HCT116 (cell line): ENCODE measurements around the gene CA10. TPM values are rescaled to one million over a fixed set of nuclear protein-coding genes. Genes with fewer than 3 reads are reported as not detected.

Experiments
- ATAC-seq: fragments of 200-7000 bp; cut with Tn5 transposase; 2 replicates; pipeline ENCODE4 v1.9.1; 2020; ENCODE audit warnings: mild to moderate bottlenecking, moderate library complexity
- BruUV-seq: library from RNA; stranded (reverse); fragments of 400-500 nt; replicated peaks from 2 replicates; lab custom pipeline; 2021; lab: Mats Ljungman, UMichigan
- CTCF ChIA-PET: fragments of 300-600 bp; sonication (Branson Sonifier 250); formaldehyde crosslinking; loops from one replicate; lab custom pipeline; 2021; ENCODE audit warnings: antibody characterized with exemption; lab: Charles Lee
- POLR2A ChIA-PET: fragments of 300-600, 350-600 bp; sonication (Branson Sonifier 250); formaldehyde crosslinking; loops from one replicate; lab custom pipeline; 2021; ENCODE audit warnings: antibody characterized with exemption; lab: Charles Lee
- RAD21 ChIA-PET, 2 experiments: fragments of 300-600 bp; sonication (Branson Sonifier 250); formaldehyde crosslinking; loops; one replicate each; lab custom pipeline; 2023; ENCODE audit warnings: low total read pairs in 2 of 2; ENCODE audit not compliant: uncharacterized antibody in 2 of 2, unreplicated experiment in 2 of 2, low non-redundant PET in 1 of 2; lab: Charles Lee
- DNase-seq: peaks from one replicate; pipeline ENCODE4 v3.0.0-alpha.2; 2010; ENCODE audit warnings: low read depth, low spot score
- H2AFZ ChIP-seq: fragments of 200-600 bp; shearing (Covaris generic), sonication (generic); 2 replicates; pipeline ENCODE4 v1.6.1; 2017; ENCODE audit warnings: low read depth, mixed run types, mixed read lengths, antibody characterized with exemption, low read length; ENCODE audit not compliant: poor library complexity, severe bottlenecking
- H3K27ac ChIP-seq: 2 replicates; pipeline ENCODE4 v1.5.1; 2012; ENCODE audit warnings: low read depth, low read length
- H3K27me3 ChIP-seq: fragments of 200-600 bp; sonication (generic); 2 replicates; pipeline ENCODE4 v1.6.1; 2016; ENCODE audit warnings: mixed run types, low read length, mixed read lengths; ENCODE audit not compliant: insufficient read depth
- H3K36me3 ChIP-seq, 2 experiments: fragments of 200-500 bp in 1 of 2; fragments of 200-600 bp in 1 of 2; sonication (Bioruptor generic) in 1 of 2; sonication (generic) in 1 of 2; 2 replicates each; pipeline versions ENCODE4 v1.5.1 to v1.6.1; 2014 to 2016; ENCODE audit warnings: low read length in 2 of 2, inconsistent platforms in 1 of 2, mixed read lengths in 1 of 2, mixed run types in 1 of 2; ENCODE audit not compliant: insufficient read depth in 2 of 2, control insufficient read depth in 1 of 2
- H3K4me1 ChIP-seq, 2 experiments: fragments of 200-600 bp in 1 of 2; sonication (generic) in 1 of 2; 2 replicates each; pipeline versions ENCODE4 v1.5.1 to v1.6.1; 2012 to 2017; ENCODE audit warnings: low read length in 2 of 2, inconsistent platforms in 1 of 2, mild to moderate bottlenecking in 1 of 2, mixed read lengths in 1 of 2, mixed run types in 1 of 2, moderate library complexity in 1 of 2; ENCODE audit not compliant: insufficient read depth in 2 of 2, control insufficient read depth in 1 of 2
- H3K4me2 ChIP-seq: fragments of 200-600 bp; sonication (generic); 2 replicates; pipeline ENCODE4 v1.6.1; 2017; ENCODE audit warnings: mixed run types, low read length, mixed read lengths
- H3K4me3 ChIP-seq, 2 experiments: fragments of 200-600 bp in 1 of 2; sonication (generic) in 1 of 2; replicated peaks in 1 of 2; 2 replicates each; pipeline ENCODE4 v1.5.1; 2011 to 2016; ENCODE audit warnings: low read length in 2 of 2, control low read depth in 1 of 2, low read depth in 1 of 2, mild to moderate bottlenecking in 1 of 2, mixed read lengths in 1 of 2, mixed run types in 1 of 2
- H3K79me2 ChIP-seq: fragments of 200-600 bp; sonication (generic); 2 replicates; pipeline ENCODE4 v1.6.1; 2017; ENCODE audit warnings: mild to moderate bottlenecking, mixed run types, low read length, moderate library complexity, mixed read lengths; ENCODE audit not compliant: insufficient read depth
- H3K9ac ChIP-seq: fragments of 200-600 bp; sonication (generic); 2 replicates; pipeline ENCODE4 v1.6.1; 2016; ENCODE audit warnings: low read length, mixed read lengths
- H3K9me2 ChIP-seq: fragments of 200-600 bp; sonication (generic), shearing (Covaris generic); 2 replicates; pipeline ENCODE4 v1.6.1; 2017; ENCODE audit warnings: mixed run types, mild to moderate bottlenecking, moderate library complexity; ENCODE audit not compliant: insufficient read depth
- H3K9me3 ChIP-seq, 2 experiments: fragments of 200-500 bp in 1 of 2; fragments of 200-600 bp in 1 of 2; sonication (Bioruptor generic) in 1 of 2; sonication (generic) in 1 of 2; 2 replicates each; pipeline ENCODE4 v1.6.1; 2014 to 2017; ENCODE audit warnings: low read length in 2 of 2, mixed read lengths in 2 of 2, inconsistent platforms in 1 of 2, low read depth in 1 of 2, mild to moderate bottlenecking in 1 of 2, mixed run types in 1 of 2, moderate library complexity in 1 of 2; ENCODE audit not compliant: control insufficient read depth in 1 of 2, insufficient read depth in 1 of 2
- H4K20me1 ChIP-seq: fragments of 200-600 bp; sonication (generic), shearing (Covaris generic); 2 replicates; pipeline ENCODE4 v1.6.1; 2017; ENCODE audit warnings: mixed run types, mild to moderate bottlenecking, moderate library complexity; ENCODE audit not compliant: insufficient read depth
- CEBPB ChIP-seq: IDR thresholded peaks from 2 replicates; pipeline ENCODE4 v1.6.1; 2012; ENCODE audit warnings: low read depth
- CTCF ChIP-seq, 3 experiments: fragments of 200-600 bp in 1 of 3; sonication (generic) in 1 of 3; IDR thresholded peaks in 2 of 3; conservative IDR thresholded peaks in 1 of 3; 2 replicates each; pipeline ENCODE4 v1.5.1; 2012 to 2017; ENCODE audit warnings: low read depth in 2 of 3, low read length in 2 of 3, antibody characterized with exemption in 1 of 3, borderline replicate concordance in 1 of 3, control low read depth in 1 of 3, mild to moderate bottlenecking in 1 of 3, mixed read lengths in 1 of 3, mixed run types in 1 of 3, moderate library complexity in 1 of 3; ENCODE audit not compliant: insufficient read depth in 1 of 3
- EGR1 ChIP-seq: IDR thresholded peaks from 2 replicates; pipeline ENCODE4 v1.6.1; 2012; ENCODE audit warnings: low read depth
- ELF1 ChIP-seq: IDR thresholded peaks from 2 replicates; pipeline ENCODE4 v1.6.1; 2012; ENCODE audit warnings: low read depth, borderline replicate concordance
- EZH2phosphoT487 ChIP-seq: fragments of 200-600 bp; IDR thresholded peaks from 2 replicates; pipeline ENCODE4 v1.6.1; 2018; ENCODE audit warnings: antibody characterized with exemption, borderline replicate concordance
- FOSL1 ChIP-seq: IDR thresholded peaks from 2 replicates; pipeline ENCODE4 v1.6.1; 2012; ENCODE audit warnings: low read depth
- JUND ChIP-seq: IDR thresholded peaks from 2 replicates; pipeline ENCODE4 v1.6.1; 2012
- MAX ChIP-seq: IDR thresholded peaks from 2 replicates; pipeline ENCODE4 v1.6.1; 2012
- POLR2A ChIP-seq: IDR thresholded peaks from 2 replicates; pipeline ENCODE4 v1.7.0; 2011; ENCODE audit warnings: borderline replicate concordance; ENCODE audit not compliant: insufficient read depth, insufficient read length; ENCODE audit errors: extremely low read depth
- RAD21 ChIP-seq: IDR thresholded peaks from 2 replicates; pipeline ENCODE4 v1.6.1; 2012; ENCODE audit warnings: low read depth, mild to moderate bottlenecking
- SP1 ChIP-seq: IDR thresholded peaks from 2 replicates; pipeline ENCODE4 v1.6.1; 2012; ENCODE audit warnings: low read depth
- SRF ChIP-seq: IDR thresholded peaks from 2 replicates; pipeline ENCODE4 v1.6.1; 2012; ENCODE audit warnings: low read depth
- TCF7L2 ChIP-seq: IDR thresholded peaks from 2 replicates; pipeline ENCODE4 v1.7.0; 2011; ENCODE audit warnings: borderline replicate concordance, inconsistent platforms; ENCODE audit not compliant: insufficient read depth, insufficient read length; ENCODE audit errors: extremely low read depth
- YY1 ChIP-seq: IDR thresholded peaks from 2 replicates; pipeline ENCODE4 v1.6.1; 2011; ENCODE audit warnings: low read length, low read depth, moderate library complexity, mild to moderate bottlenecking; ENCODE audit not compliant: insufficient replicate concordance; ENCODE audit errors: extremely low read depth
- ZBTB33 ChIP-seq: IDR thresholded peaks from 2 replicates; pipeline ENCODE4 v1.6.1; 2011; ENCODE audit warnings: mild to moderate bottlenecking, low read length, moderate library complexity; ENCODE audit not compliant: insufficient replicate concordance; ENCODE audit errors: extremely low read depth
- ZFX ChIP-seq: fragments of 450-650 bp; IDR thresholded peaks from 2 replicates; pipeline ENCODE4 v1.6.1; 2017
- ZNF274 ChIP-seq: fragments of 200-500 bp; sonication (Bioruptor generic); IDR thresholded peaks from 2 replicates; pipeline ENCODE4 v1.6.1; 2014; ENCODE audit warnings: mild to moderate bottlenecking, low read depth, low read length, inconsistent platforms
- intact Hi-C: fragments of 100-400 bp; cut with micrococcal nuclease; formaldehyde crosslinking; loops from 2 replicates; pipeline ENCODE4 v1.10.0; 2022
- total RNA-seq: library from RNA; stranded (reverse); gene quantifications from one replicate; pipeline ENCODE4 v1.2.1, GENCODE V29; 2021; ENCODE audit not compliant: unreplicated experiment

CA10 gene
- total RNA-seq, 1 experiment from 2014 or later, result not detected

- no peaks in the 10 kb centered on the region for H4K20me1 ChIP-seq
- H3K36me3 ChIP-seq, result no peaks in the 10 kb centered on the region
- intact Hi-C loops, result no loop called here
- H3K9me2 ChIP-seq, result no peaks in the 10 kb centered on the region
- DNase-seq, result no peak
- CTCF ChIA-PET, result interaction anchor here (0.9 kb wide), 1 partner anchor 13 kb away, joined by 3 read pairs; no protein-coding TSS in a partner anchor
- no peaks in the 10 kb centered on the region for H3K79me2 ChIP-seq
- H3K4me2 ChIP-seq, result no peak overlapping the region
- no peaks in the 10 kb centered on the region for H3K9me3 ChIP-seq
- H2AFZ ChIP-seq, result no peak overlapping the region
- POLR2A ChIA-PET, result no interaction called here
- H3K4me3 ChIP-seq, result no peak overlapping the region
- no peaks in the 10 kb centered on the region for H3K4me1 ChIP-seq
- no TSS peak for BruUV-seq
- no peak for ATAC-seq
- H3K27me3 ChIP-seq, result peaks cover 48% of the 10 kb centered on the region
- H3K27ac ChIP-seq, result no peak overlapping the region
- H3K9ac ChIP-seq, result no peak overlapping the region
- TF ChIP-seq TCF7L2 (no peak), SP1 (no peak), CEBPB (no peak), ZBTB33 (no peak), YY1 (no peak), RAD21 (no peak), EGR1 (no peak), FOSL1 (no peak), ELF1 (no peak), SRF (no peak), ZNF274 (no peak), ZFX (no peak), CTCF (IDR thresholded peaks at IDR 0.05 in 2 of 3, conservative IDR thresholded peaks at IDR 0.05 in 1 of 3; ENCODE audit: borderline replicate concordance in 1 of 3, insufficient read depth in 1 of 3, low read depth in 2 of 3, low read length in 2 of 3) (no peak), EZH2phosphoT487 (no peak), JUND (no peak), MAX (no peak), POLR2A (no peak)
- RAD21 ChIA-PET, result no interaction called here
Measured at GRCh38 chr17:51598824-51599223, 559.7 kb downstream of the CA10 start.
